Measurements from ENCODE around the gene STAC2.

The STAC2 gene

GRCh38 chr17:39231591-39232551 lies 6.1 kb upstream of the STAC2 start:
- no peak overlapping the region for H3K27ac ChIP-seq (ENCODE audit: low read length)
- H3K4me1 ChIP-seq (ENCODE audit: low read length) = 0 out of 2 replicates have a peak, but pooled peaks cover 3% of the 10 kb centered on the region
- no peak overlapping the region; the same call in 1 of the 2 replicates for H3K9ac ChIP-seq (ENCODE audit: low read length)
- H4K20me1 ChIP-seq (ENCODE audit: insufficient read depth, low read length) = no peaks in the 10 kb centered on the region
- no peak for TF ChIP-seq EZH2phosphoT487 (IDR thresholded peaks at IDR 0.05; ENCODE audit: low read length)
- TF ChIP-seq, protein P1, sequence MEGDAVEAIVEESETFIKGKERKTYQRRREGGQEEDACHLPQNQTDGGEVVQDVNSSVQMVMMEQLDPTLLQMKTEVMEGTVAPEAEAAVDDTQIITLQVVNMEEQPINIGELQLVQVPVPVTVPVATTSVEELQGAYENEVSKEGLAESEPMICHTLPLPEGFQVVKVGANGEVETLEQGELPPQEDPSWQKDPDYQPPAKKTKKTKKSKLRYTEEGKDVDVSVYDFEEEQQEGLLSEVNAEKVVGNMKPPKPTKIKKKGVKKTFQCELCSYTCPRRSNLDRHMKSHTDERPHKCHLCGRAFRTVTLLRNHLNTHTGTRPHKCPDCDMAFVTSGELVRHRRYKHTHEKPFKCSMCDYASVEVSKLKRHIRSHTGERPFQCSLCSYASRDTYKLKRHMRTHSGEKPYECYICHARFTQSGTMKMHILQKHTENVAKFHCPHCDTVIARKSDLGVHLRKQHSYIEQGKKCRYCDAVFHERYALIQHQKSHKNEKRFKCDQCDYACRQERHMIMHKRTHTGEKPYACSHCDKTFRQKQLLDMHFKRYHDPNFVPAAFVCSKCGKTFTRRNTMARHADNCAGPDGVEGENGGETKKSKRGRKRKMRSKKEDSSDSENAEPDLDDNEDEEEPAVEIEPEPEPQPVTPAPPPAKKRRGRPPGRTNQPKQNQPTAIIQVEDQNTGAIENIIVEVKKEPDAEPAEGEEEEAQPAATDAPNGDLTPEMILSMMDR (IDR thresholded peaks at IDR 0.05; ENCODE audit: low read length) = peak; percentile 86
- H2AFZ ChIP-seq (ENCODE audit: low read length) = peak overlapping the region; percentile 31; the same call in 1 of the 2 replicates
- H3K9me2 ChIP-seq (replicated peaks; ENCODE audit: insufficient read depth, low read length) = no peaks in the 10 kb centered on the region
- H3K36me3 ChIP-seq (replicated peaks; ENCODE audit: insufficient read depth, low read length) = no peaks in the 10 kb centered on the region
- H3K4me3 ChIP-seq (ENCODE audit: low read length) = peak overlapping the region; percentile 46; the same call in 1 of the 2 replicates
- no peaks in the 10 kb centered on the region for H3K9me3 ChIP-seq (replicated peaks; ENCODE audit: insufficient read depth, low read length)
- peak; percentile 46 for DNase-seq
- peak overlapping the region; percentile 87; the same call in 1 of the 2 replicates for H3K4me2 ChIP-seq (ENCODE audit: low read depth, low read length)
- no peaks in the 10 kb centered on the region for H3F3A ChIP-seq (ENCODE audit: insufficient read depth, low read length)
- peaks cover 5% of the 10 kb centered on the region; the same call in 1 of the 2 replicates for H3K27me3 ChIP-seq (replicated peaks; ENCODE audit: insufficient read depth, low read length)
- no peaks in the 10 kb centered on the region for H3K79me2 ChIP-seq (ENCODE audit: low read length)

GRCh38 chr17:39231091-39231561 lies 5.4 kb upstream of the STAC2 start:
- no peaks in the 10 kb centered on the region for H3K9me3 ChIP-seq (replicated peaks; ENCODE audit: insufficient read depth, low read length)
- TF ChIP-seq EZH2phosphoT487 (IDR thresholded peaks at IDR 0.05; ENCODE audit: low read length) (no peak), EZH2 (optimal IDR thresholded peaks at IDR 0.05; ENCODE audit: low read depth, low read length) (no peak)
- TF ChIP-seq, protein P1 (IDR thresholded peaks at IDR 0.05; ENCODE audit: low read length) = no peak
- peaks cover 12% of the 10 kb centered on the region for H3K27me3 ChIP-seq (replicated peaks; ENCODE audit: insufficient read depth, low read length)
- no peak overlapping the region for H2AFZ ChIP-seq (ENCODE audit: low read length)
- no peak overlapping the region for H3K4me3 ChIP-seq (ENCODE audit: low read length)
- H3K27ac ChIP-seq (ENCODE audit: low read length) = no peak overlapping the region
- no peaks in the 10 kb centered on the region for H3K9me2 ChIP-seq (replicated peaks; ENCODE audit: insufficient read depth, low read length)
- no peaks in the 10 kb centered on the region for H3K36me3 ChIP-seq (replicated peaks; ENCODE audit: insufficient read depth, low read length)
- no peaks in the 10 kb centered on the region for H4K20me1 ChIP-seq (ENCODE audit: insufficient read depth, low read length)
- 0 out of 2 replicates have a peak, but pooled peaks cover 3% of the 10 kb centered on the region for H3K4me1 ChIP-seq (ENCODE audit: low read length)
- H3F3A ChIP-seq (ENCODE audit: insufficient read depth, low read length) = no peaks in the 10 kb centered on the region
- no peak overlapping the region; the same call in 1 of the 2 replicates for H3K4me2 ChIP-seq (ENCODE audit: low read depth, low read length)
- H3K9ac ChIP-seq (ENCODE audit: low read length) = no peak overlapping the region
- no peak for DNase-seq
- H3K79me2 ChIP-seq (ENCODE audit: low read length) = no peaks in the 10 kb centered on the region

DNA sequence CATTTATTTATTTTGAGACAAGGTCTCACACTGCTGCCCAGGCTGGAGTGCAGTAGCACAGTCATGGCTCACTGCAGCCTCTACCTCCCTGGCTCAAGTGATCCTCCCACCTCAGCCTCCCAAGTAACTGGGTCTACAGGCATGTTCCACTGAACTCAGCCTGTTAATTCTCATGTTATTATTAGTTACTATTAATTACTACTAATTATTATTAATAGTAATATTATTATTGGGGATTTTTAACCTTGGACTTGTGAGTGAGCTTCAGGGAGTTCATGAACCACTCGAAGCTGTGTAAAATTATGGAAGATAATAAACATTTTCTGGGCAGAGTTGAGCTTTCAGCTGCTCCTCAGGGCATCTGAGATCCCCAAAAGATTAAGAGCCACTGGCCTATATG lies 4.6 kb upstream of the STAC2 start:
- Histone ChIP-seq H3K36me3 (replicated peaks; ENCODE audit: insufficient read depth, low read length) (no peaks in the 10 kb centered on the region), H3K9ac (ENCODE audit: low read length) (no peak overlapping the region), H3K79me2 (ENCODE audit: low read length) (no peaks in the 10 kb centered on the region), H3F3A (ENCODE audit: insufficient read depth, low read length) (no peaks in the 10 kb centered on the region), H3K4me3 (ENCODE audit: low read length) (no peak overlapping the region), H3K27ac (ENCODE audit: low read length) (no peak overlapping the region), H3K4me1 (ENCODE audit: low read length) (0 out of 2 replicates have a peak, but pooled peaks cover 3% of the 10 kb centered on the region), H3K27me3 (replicated peaks; ENCODE audit: insufficient read depth, low read length) (peaks cover 18% of the 10 kb centered on the region), H3K9me2 (replicated peaks; ENCODE audit: insufficient read depth, low read length) (no peaks in the 10 kb centered on the region), H4K20me1 (ENCODE audit: insufficient read depth, low read length) (no peaks in the 10 kb centered on the region), H3K9me3 (replicated peaks; ENCODE audit: insufficient read depth, low read length) (no peaks in the 10 kb centered on the region), H3K4me2 (ENCODE audit: low read depth, low read length) (no peak overlapping the region), H2AFZ (ENCODE audit: low read length) (no peak overlapping the region)
- no peak for DNase-seq
- no peak for TF ChIP-seq EZH2phosphoT487 (IDR thresholded peaks at IDR 0.05; ENCODE audit: low read length)
- TF ChIP-seq, protein P1 (IDR thresholded peaks at IDR 0.05; ENCODE audit: low read length) = no peak

Data from MM.1S (cell line).